ENCODE data around the gene HOXA11.
A peak's percentile ranks its signal among the peaks of the same experiment; 100 is the strongest.

HOXA11 gene

DNA sequence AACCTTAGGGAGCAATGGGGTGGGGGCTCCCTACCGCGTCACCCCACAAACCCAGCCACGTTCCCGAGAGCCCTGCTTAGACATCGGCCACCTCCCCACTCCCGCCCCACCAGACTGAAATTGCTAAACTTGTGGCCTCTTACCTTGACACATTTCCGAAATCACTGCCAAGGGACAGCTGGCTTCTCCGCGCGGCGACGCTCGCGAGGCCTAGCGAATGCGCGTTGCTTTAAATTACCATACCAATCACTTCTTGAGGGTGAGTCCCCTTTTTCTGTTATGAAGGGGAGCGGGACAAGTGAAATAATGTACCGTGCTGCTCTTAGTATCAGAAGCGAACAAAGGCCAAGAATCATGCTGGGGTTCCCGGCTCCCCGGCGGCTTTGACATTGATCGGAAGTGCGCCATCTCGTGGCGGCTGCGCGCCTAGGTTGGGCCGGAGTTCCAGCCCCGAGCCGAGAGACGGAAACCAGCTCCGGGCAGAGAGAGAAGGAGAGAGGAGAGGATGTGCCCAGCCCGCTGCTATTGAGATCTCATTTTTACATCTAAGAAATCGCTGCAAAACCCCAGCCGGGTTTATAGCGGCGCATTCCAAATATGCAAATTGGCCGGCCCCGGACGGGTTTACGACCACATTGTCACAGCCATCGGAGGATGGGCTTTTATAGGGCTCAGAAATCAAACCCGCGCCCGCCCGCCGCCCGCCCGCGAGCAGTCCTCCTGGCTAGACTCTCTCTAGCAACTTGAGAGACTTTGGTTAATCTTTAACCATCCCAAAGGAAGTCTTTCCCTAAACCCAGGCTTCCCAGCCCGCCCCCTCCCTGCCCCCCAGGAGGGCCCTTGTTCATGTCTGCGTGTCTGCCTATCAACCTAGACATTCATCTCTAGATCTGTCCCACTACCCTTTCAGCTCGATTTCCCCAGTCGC is 5.3 kb downstream of the HOXA11 start:
- peak; percentile 74 for DNase-seq

DNA sequence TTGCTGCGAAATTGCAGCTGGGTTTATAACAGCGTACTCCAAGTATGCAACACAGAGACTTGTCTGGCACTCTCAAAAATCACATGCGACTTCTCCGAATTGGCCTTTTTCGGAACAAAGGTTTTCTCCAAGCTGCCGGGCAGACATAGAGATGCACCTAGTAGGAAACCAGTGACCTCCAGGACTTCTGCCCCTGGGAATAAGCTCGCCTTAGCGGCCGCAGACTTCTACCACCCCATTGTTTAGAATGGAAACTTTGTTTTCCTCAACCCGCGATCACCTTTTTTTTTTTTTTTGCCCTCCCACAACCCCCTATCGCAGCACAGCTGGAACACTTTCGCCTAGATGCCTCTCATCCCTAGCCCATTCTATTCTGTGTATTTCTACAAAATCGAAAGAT is 6.0 kb downstream of the HOXA11 start:
- no peak for DNase-seq

DNA sequence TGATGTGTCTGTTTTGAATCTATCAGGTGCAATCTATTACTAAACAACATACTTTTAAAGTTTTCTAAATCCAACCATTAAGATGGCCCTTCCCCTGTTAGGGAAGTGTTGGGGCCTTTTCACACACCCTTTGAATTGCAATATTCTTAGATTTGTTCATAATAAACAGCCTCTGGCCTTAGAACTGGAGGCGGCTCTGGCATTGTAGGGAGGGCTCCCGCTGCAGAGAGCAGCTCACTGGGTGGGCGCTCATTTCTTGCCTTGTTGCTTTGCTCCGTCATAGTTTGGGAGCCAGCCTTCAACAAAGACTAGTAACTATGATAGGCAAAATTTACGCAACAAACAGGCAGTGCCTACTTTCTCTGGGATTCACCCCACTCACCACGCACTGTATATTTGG is 6.7 kb downstream of the HOXA11 start:
- no peak for DNase-seq

DNA sequence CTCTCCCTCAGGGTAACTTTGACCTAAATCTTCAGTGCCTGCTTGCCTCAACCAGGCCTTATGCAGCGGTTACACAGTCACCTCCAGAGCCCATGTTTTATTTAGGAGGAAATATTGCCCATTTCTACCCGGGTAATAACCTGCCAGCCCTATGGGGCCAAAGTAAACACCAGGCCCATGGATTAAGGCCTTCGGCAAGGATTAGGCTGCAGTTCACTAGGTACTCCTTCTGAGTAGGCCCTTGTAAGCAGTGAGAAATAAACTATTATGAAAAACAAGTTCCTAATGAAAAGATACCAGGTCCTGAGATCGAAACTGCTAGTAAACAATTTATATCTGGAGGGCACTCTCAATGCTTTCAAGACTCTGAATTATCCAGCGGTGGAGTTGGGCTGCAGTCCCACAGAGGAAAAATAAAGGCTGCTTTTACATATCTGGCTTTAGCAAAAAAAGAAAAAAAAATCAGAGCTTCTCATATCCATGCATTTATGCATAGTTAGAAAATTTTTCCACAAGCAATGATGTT is 7.2 kb downstream of the HOXA11 start:
- no peak for DNase-seq

DNA sequence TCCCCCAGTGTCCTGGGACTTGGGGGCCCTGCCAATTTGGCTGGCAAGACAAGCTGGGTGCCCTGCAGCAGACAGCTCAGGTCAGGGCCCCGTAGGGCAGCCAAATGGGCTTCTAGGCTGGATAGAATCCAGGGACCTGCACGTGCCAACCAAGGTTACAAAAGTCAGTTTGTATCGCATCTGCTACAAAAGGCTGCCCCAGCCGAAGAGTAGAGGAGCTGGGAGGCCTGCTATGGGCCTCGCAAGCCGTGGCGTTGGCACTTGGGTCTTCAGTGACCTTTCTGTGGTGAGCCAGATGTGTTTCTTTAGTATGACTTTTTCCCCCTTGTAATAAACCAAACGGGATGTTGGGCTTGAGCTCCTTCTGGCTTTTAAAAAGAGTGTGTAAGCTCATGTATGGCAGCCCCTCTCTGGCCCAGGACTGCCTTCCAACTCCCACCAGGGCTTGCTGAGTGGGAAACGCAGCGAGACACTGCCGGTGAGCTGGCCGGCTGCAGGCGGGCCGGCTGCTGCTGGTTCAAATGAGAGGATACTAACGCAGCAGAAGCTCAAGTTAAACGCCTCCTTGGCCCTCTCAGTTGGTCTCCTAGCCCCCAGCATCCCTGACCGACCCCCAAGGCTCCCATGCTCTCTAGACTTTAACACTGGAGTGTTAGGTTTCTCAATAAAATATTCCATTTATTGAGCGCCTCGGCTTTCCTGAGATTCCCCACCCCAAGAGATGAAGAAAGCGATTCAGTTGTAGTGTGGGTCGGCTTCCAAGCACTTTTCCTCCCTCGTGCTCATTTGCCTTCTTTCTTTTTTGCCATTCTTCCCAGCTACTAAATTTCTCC is 7.9 kb downstream of the HOXA11 start:
- DNase-seq: peak; percentile 0

DNA sequence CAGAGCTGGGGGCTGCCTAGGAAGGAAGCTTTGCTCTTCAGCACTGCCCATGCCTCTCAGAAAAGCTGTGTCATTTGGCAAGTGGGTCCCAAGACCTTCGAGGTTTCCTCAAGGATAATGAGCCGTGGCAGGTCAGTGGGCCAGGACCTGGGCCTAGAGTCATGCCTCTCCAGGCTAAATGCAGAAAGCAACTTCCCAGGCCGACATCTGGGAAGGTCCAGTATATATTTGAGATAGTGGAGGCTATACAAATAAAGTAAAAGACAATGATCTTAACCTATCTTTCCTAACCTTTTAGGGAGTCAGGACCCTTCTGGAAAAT is 8.5 kb downstream of the HOXA11 start:
- no peak for DNase-seq

DNA sequence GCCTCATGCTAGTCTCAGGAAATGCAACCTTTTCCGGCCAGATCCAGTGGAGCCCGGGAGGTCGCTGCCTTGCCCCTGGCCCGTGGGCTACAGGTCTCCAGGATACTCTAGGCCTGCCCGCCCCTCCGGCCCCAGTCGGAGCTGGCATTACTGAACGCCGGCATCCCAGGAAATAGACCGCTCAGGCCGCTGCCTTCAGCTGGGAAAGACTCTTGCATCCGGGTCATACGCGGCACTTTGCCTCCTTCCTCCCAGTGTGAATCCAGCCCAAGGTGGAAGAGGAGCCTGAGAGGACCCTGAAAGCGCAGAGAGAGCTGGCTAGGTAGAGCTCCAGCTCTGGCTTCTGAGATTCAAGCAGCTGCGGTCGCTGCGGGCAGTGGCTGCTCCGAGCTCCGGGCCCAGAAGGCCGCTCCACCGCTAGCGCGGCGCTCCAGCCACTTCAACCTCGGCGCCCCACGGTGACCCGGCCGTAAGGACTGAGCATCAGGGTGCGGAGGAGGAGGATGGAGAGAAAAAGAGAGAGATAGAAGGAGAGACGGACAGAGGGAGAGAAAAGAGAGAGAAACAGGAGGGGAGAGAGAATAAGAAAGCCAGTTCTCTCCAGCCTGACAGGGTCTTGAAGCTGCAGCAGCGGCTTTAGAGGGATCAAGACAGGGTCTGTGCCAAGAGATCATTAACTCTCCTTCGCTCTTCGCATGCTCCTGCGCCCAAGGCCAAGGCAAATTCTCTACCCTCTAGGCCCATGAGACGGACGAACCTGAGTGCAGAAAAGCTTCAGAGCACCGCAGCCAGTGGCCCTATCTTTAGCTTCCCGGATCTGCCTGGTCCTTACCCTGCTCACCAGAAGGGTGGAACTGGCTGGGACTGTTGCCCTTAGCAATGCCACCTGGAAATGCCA is 9.2 kb downstream of the HOXA11 start:
- no peak for DNase-seq

DNA sequence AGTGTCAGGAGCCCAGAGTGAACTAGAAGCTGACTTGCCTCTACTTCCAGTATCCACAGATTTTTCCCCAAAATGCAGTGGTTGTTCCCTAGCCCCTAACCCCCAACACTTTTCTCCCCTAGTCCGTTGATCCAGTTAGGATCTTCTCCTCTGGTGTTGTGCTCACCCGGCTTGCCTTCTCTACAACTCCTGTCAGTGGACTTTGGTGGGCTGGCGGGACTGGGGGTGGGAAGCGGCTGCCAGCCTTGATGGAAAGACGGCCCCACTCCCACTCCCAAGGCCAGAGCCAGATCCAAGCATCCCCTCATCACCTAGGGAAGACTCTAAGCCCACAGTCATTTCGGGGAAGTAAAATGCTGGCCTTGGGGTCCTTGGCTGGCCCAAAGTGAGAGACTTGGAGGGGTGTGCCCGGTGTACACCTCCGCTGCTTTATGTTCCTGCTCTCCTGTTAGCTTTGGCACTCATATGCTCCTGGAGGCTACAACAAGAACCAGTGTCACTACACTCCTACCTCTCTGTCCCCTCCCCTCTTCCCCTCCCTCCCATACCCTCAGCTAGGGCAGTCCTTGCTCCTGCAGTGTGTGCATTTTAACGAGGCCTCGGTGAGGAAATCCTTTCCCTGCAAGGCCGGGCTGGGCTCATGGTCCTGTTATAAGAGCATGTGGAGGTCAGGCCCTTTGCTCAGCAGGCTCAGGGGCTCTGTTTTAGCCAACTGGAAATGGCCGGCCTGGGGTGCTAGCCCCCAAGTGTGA is 10.0 kb downstream of the HOXA11 start:
- DNase-seq: no peak

DNA sequence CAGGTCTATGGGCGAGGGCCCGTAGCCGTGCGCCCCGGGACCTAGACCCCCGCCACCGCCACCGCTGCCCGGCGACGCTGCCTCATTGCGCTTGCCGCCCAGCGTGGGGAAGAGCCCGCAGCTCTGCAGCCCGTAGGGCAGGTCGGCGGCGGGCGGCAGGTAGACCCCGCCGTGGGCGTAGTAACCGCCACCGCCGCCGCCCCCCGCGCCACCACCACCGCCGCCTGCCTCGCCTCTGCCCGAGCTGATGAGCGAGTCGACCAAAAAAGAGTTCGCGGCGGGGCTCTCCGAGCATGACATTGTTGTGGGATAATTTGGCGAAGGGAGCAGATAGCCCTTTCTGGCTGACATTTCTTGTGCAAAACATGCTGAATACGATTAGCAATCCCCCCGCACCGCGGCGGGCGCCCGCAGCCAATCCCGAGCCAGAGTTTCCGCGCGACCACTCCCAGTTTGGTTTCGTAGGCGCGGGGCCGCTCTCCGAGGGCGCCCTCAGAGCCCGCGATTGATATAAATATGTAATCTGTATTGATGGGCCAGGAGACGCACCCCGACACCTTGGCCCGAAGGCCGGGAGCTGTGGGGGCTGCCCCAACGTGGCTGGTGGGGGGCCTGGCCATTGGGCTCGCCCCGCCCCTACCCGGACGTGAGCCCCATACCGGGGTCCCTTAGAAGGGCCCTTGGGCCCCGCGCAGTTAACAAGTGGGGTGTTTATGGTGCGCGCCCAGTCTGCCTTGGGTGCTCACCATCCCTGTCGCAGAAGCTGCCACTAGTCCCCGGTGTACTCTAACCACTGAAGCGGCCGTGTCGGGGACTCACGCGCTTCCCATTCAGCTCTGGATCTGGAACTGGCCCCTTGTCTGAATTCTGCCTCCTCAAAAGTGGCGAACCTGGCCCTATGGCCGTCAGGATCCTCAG is 10.8 kb downstream of the HOXA11 start, which contains the start of gene HOXA10:
Gene HOXA10 (minus strand): TSS at position 365 of the 918 bp plus-strand sequence. CDS start 14 bp downstream, at position 351.
- no peak for DNase-seq

DNA sequence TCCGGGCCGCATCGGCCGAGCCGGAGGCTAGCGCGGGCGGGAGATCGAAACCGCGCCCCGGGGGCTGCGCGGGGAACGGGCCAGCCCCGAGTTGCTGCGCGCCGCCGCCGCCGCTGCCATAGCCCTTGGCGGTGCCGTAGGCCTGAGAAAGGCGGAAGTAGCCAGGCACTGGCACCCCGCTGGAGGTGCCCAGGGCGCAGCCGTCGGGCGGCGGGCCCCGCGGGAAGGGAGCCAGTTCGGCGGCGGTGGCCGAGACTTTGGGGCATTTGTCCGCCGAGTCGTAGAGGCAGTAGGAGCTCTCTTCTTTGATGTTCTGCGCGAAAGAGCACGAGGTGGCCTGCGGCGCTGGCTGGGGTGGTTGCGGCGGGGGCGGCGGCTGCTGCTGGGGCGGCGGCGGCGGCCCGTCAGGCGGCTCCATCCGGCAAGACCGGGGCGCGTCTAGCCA is 11.5 kb downstream of the HOXA11 start:
- DNase-seq: no peak

DNA sequence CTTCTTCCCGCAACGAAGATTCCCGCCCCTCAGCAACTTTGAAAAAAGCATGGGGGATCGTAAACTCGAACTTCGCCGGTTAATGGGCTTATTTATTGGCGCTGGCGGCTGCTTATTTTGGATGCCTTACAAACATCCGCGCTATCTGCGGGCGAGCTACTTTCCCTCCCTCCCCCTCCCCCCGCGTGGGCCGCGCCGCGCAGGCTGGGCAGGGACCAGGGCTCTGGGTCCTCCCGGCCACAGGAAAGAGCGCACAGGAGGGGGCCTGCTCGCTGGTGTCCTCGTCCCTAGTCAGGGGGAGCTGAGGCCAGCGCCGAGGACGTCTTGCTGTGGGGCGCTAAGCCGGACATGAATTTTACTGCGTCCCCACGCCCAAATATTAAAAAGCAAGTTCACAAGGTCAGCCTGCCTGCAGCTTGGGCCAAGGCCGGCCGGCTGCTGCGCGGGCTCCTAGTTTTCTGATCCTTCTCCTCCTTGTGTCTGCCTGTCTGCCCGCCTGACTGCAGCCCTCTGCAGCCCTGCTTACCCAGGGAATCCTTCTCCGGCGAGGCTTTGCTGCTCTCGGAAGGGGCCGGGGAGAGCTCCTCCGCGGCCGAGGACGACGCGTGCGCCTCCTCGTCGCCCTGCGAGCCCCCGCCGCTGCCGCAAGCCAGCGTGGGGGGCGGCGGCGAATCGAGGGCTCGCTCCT is 12.1 kb downstream of the HOXA11 start:
- DNase-seq: peak; percentile 5

DNA sequence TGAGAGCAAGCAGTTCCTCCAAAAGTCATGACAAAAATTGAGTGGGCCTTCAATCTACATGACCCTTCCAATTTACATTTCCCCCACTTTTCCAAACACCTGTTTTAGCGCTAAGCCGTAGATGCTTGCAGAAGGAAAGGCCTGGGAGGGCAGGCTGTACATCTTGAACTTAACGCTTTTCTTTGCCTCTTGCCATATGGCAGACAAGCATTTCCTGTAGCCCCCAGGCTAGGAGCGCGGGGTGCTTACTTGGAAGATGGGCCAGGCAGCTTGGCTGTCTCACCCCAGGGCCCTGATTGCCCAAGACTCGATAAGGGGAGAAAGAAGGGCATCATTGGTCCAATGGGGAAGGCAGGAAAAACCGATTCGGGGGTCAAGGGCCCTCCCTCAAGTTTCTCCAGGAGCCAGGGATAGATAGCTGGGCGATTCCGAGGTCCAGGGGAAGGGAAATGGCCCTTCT is 12.7 kb downstream of the HOXA11 start:
- peak; percentile 1 for DNase-seq

DNA sequence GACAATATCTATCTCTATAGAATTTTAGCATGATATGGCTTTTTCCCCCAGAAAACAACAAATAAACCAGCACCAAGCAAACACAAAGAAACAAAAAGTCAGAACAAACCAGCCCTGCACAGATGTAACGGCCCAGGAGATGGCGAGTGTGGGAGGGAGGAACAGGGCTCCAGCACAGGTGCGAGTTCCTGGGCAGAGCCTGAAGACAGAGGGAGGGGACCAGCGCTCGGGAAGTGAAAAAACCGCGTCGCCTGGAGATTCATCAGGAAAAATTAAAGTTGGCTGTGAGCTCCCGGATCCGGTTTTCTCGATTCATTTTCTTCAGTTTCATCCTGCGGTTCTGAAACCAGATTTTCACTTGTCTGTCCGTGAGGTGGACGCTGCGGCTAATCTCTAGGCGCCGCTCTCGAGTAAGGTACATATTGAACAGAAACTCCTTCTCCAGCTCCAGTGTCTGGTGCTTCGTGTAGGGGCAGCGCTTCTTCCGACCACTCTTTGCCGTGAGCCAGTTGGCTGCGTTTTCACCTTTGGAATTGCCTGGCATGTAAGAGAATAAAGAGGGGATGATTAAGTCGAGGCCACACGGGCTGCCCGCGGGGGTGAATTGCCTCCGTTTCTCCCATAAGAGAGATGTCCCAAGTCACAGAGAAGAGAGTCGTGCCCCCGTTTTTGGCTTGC is 13.3 kb downstream of the HOXA11 start:
- DNase-seq: peak; percentile 13

DNA sequence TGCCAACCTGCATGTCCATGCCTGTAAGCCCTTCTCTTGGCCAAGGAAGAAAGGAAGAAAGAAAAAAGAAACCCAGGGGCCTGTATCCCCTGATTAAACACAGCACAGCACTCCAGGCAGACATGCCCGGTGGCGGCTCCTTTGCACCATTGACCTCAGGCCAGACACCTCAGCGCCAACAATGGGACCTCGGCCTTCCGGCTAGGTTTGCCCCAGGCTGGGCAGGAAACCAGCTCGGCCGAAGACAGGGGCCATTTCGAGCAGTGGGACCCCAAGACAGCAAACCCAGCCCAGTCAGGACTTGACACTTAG is 13.8 kb downstream of the HOXA11 start:
- DNase-seq: no peak

DNA sequence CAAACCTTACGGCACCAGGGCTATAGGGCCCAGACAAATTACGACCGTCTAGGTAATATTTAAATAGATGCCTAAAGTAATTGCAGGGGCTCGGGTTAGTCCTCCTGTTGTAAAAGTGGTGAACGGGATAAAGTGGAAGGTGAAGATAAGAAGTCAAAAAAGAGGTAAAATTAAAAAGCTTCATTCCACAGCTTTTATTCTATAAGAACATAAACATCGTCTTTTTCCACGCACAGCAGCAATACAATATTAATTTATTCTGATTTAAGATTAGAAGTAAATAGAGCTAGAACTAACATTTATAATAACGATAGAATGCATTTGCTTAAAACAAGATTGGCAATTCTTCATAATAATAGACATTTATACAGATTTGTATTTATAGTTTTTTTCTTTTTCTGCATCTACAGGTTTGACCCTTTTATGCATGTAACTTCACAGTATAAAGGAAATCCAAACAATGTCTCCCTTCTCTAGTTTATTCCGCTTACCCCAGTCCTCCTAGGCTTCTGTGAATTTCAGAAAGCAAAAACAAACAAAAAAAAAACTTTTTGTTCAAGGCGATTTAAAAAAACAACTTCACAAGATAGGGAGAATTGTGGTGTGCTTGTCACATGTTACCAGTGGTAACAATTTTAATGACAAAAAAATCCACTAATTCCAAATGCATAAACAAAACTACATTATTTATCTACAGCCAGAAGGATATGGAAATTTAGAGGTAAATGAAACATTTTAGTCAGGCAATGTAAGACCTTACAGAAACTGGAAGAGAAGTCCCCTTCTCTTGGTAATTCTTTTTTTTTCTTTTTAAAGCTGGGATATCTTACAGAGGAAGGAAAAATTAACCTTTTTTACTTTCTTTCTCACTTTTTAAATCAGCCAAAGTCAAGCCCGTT is 14.4 kb downstream of the HOXA11 start:
- DNase-seq: no peak

DNA sequence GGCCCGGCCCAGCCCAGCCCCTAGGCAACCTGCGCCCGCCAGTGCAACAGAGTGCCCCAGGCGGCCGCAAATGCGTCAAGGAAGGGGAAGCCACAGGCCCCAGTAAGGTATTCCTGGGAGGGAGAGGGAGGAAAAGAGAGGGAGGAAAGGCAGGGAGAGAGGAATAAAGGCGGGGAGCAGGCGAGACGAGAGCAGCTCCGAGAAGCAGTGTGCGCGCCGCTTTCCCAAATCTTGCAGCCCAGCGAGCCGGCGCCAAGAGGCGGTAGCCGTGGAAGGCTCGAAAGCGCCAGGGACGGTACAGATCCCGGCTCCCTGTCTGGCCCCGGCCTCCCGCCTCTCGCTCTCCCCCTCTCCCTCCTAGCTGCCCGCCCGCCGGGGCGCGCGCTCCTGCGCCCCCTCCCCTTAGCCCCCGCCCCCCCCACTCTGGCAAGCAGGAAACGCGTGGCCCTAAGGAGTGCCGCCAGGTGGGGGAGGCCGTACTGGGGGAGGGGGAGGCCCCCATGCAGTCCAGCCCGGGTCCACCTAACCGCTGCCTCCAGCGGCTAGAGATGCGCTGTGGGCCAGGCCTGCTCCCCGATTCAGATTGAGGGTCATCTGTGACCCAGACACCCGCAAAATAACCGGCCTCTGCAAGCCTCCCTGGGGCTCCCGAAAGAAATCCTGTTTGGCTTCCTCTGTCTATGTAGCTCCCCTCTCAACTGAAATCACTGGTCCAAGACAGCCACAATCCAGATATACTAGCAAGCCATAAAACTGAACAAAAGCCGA is 15.2 kb downstream of the HOXA11 start:
- DNase-seq: peak; percentile 1

DNA sequence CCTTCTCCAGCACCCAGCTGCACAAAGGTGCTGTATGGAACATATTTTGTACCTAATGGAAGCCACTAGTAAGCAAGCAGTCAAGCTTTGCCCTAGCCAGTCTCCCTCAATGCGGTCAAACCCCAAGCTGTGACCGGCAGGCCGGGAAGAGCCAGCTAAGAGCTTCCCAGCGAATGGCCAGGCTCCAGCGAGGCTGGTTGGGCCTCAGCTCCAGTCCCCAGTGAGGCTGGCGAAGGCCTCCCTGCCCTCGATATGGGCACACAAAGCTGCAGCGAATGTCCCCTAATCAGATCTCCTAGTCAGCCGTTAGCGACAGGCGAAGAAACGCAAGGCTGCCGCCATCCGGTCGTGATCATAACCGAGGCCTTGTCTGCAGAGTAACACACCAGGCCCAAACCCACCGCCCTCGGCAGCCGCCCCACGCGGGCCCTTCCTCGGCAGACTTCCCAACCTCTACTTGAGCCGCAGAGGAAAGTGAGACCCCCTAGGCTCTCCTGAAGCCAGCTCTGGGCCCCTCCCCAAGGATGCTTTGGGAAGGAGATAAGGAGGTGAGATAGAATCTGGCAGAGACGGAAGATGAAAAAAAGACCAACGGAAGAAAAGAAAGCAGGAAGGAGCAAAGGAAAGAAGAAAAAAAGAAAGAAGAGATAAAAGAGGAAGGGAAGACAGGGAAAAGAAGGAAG is 16.6 kb downstream of the HOXA11 start:
- peak; percentile 46 for DNase-seq
